Measurements from ENCODE around the gene SOD2. TPM values are rescaled to one million over a fixed set of nuclear protein-coding genes. Genes with fewer than 3 reads are reported as not detected.

SOD2 gene
- total and polyA plus RNA-seq, 2 of the 13 experiments (the other 11 are each of a cell fraction or from before 2014, with no cell fraction given) = 304 to 309 TPM

GRCh38 chr6:159727717-159728445 lies 34.8 kb upstream of the SOD2 start (continued):
- TF ChIP-seq E2F2 (CRISPR knock-in tag; IDR thresholded peaks at IDR 0.05; ENCODE audit: borderline replicate concordance) (peak; percentile 61; the same call in 1 of the 2 replicates), HMGXB3 (CRISPR knock-in tag; IDR thresholded peaks at IDR 0.05; ENCODE audit: borderline replicate concordance) (no peak), NFAT5 (CRISPR knock-in tag; IDR thresholded peaks at IDR 0.05) (0 out of 2 replicates have a peak, but pooled peaks have one; percentile 72), IRF1 (CRISPR knock-in tag; IDR thresholded peaks at IDR 0.05; ENCODE audit: low read depth) (no peak), ELF3 (CRISPR knock-in tag; IDR thresholded peaks at IDR 0.05) (0 out of 2 replicates have a peak, but pooled peaks have one; percentile 29), MBNL3 (CRISPR knock-in tag; conservative IDR thresholded peaks at IDR 0.05) (no peak), ZNF230 (CRISPR knock-in tag; IDR thresholded peaks at IDR 0.05) (peak; percentile 44; the same call in 1 of the 2 replicates), SNAPC4 (CRISPR knock-in tag; IDR thresholded peaks at IDR 0.05) (no peak), ZFP36L2 (CRISPR knock-in tag; IDR thresholded peaks at IDR 0.05) (0 out of 2 replicates have a peak, but pooled peaks have one; percentile 39), ZNF33B (CRISPR knock-in tag; IDR thresholded peaks at IDR 0.05) (no peak)
